HCT116 (cell line): ENCODE measurements around the gene ATP5PD. TPM values are rescaled to one million over a fixed set of nuclear protein-coding genes. Genes with fewer than 3 reads are reported as not detected.

Source experiments
- ATAC-seq: fragments of 200-7000 bp; cut with Tn5 transposase; 2 replicates; pipeline ENCODE4 v1.9.1; 2020; ENCODE audit warnings: mild to moderate bottlenecking, moderate library complexity
- BruUV-seq: library from RNA; stranded (reverse); fragments of 400-500 nt; replicated peaks from 2 replicates; lab custom pipeline; 2021; lab: Mats Ljungman, UMichigan
- CTCF ChIA-PET: fragments of 300-600 bp; sonication (Branson Sonifier 250); formaldehyde crosslinking; loops from one replicate; lab custom pipeline; 2021; ENCODE audit warnings: antibody characterized with exemption; lab: Charles Lee
- POLR2A ChIA-PET: fragments of 300-600, 350-600 bp; sonication (Branson Sonifier 250); formaldehyde crosslinking; loops from one replicate; lab custom pipeline; 2021; ENCODE audit warnings: antibody characterized with exemption; lab: Charles Lee
- RAD21 ChIA-PET, 2 experiments: fragments of 300-600 bp; sonication (Branson Sonifier 250); formaldehyde crosslinking; loops; one replicate each; lab custom pipeline; 2023; ENCODE audit warnings: low total read pairs in 2 of 2; ENCODE audit not compliant: uncharacterized antibody in 2 of 2, unreplicated experiment in 2 of 2, low non-redundant PET in 1 of 2; lab: Charles Lee
- DNase-seq: peaks from one replicate; pipeline ENCODE4 v3.0.0-alpha.2; 2010; ENCODE audit warnings: low read depth, low spot score
- H2AFZ ChIP-seq: fragments of 200-600 bp; shearing (Covaris generic), sonication (generic); 2 replicates; pipeline ENCODE4 v1.6.1; 2017; ENCODE audit warnings: low read depth, mixed run types, mixed read lengths, antibody characterized with exemption, low read length; ENCODE audit not compliant: poor library complexity, severe bottlenecking
- H3K27ac ChIP-seq: 2 replicates; pipeline ENCODE4 v1.5.1; 2012; ENCODE audit warnings: low read depth, low read length
- H3K27me3 ChIP-seq: fragments of 200-600 bp; sonication (generic); 2 replicates; pipeline ENCODE4 v1.6.1; 2016; ENCODE audit warnings: mixed run types, low read length, mixed read lengths; ENCODE audit not compliant: insufficient read depth
- H3K36me3 ChIP-seq, 2 experiments: fragments of 200-500 bp in 1 of 2; fragments of 200-600 bp in 1 of 2; sonication (Bioruptor generic) in 1 of 2; sonication (generic) in 1 of 2; 2 replicates each; pipeline versions ENCODE4 v1.5.1 to v1.6.1; 2014 to 2016; ENCODE audit warnings: low read length in 2 of 2, inconsistent platforms in 1 of 2, mixed read lengths in 1 of 2, mixed run types in 1 of 2; ENCODE audit not compliant: insufficient read depth in 2 of 2, control insufficient read depth in 1 of 2
- H3K4me1 ChIP-seq, 2 experiments: fragments of 200-600 bp in 1 of 2; sonication (generic) in 1 of 2; 2 replicates each; pipeline versions ENCODE4 v1.5.1 to v1.6.1; 2012 to 2017; ENCODE audit warnings: low read length in 2 of 2, inconsistent platforms in 1 of 2, mild to moderate bottlenecking in 1 of 2, mixed read lengths in 1 of 2, mixed run types in 1 of 2, moderate library complexity in 1 of 2; ENCODE audit not compliant: insufficient read depth in 2 of 2, control insufficient read depth in 1 of 2
- H3K4me2 ChIP-seq: fragments of 200-600 bp; sonication (generic); 2 replicates; pipeline ENCODE4 v1.6.1; 2017; ENCODE audit warnings: mixed run types, low read length, mixed read lengths
- H3K4me3 ChIP-seq, 2 experiments: fragments of 200-600 bp in 1 of 2; sonication (generic) in 1 of 2; replicated peaks in 1 of 2; 2 replicates each; pipeline ENCODE4 v1.5.1; 2011 to 2016; ENCODE audit warnings: low read length in 2 of 2, control low read depth in 1 of 2, low read depth in 1 of 2, mild to moderate bottlenecking in 1 of 2, mixed read lengths in 1 of 2, mixed run types in 1 of 2
- H3K79me2 ChIP-seq: fragments of 200-600 bp; sonication (generic); 2 replicates; pipeline ENCODE4 v1.6.1; 2017; ENCODE audit warnings: mild to moderate bottlenecking, mixed run types, low read length, moderate library complexity, mixed read lengths; ENCODE audit not compliant: insufficient read depth
- H3K9ac ChIP-seq: fragments of 200-600 bp; sonication (generic); 2 replicates; pipeline ENCODE4 v1.6.1; 2016; ENCODE audit warnings: low read length, mixed read lengths
- H3K9me2 ChIP-seq: fragments of 200-600 bp; sonication (generic), shearing (Covaris generic); 2 replicates; pipeline ENCODE4 v1.6.1; 2017; ENCODE audit warnings: mixed run types, mild to moderate bottlenecking, moderate library complexity; ENCODE audit not compliant: insufficient read depth
- H3K9me3 ChIP-seq, 2 experiments: fragments of 200-500 bp in 1 of 2; fragments of 200-600 bp in 1 of 2; sonication (Bioruptor generic) in 1 of 2; sonication (generic) in 1 of 2; 2 replicates each; pipeline ENCODE4 v1.6.1; 2014 to 2017; ENCODE audit warnings: low read length in 2 of 2, mixed read lengths in 2 of 2, inconsistent platforms in 1 of 2, low read depth in 1 of 2, mild to moderate bottlenecking in 1 of 2, mixed run types in 1 of 2, moderate library complexity in 1 of 2; ENCODE audit not compliant: control insufficient read depth in 1 of 2, insufficient read depth in 1 of 2
- H4K20me1 ChIP-seq: fragments of 200-600 bp; sonication (generic), shearing (Covaris generic); 2 replicates; pipeline ENCODE4 v1.6.1; 2017; ENCODE audit warnings: mixed run types, mild to moderate bottlenecking, moderate library complexity; ENCODE audit not compliant: insufficient read depth
- CBX3 ChIP-seq: IDR thresholded peaks from 2 replicates; pipeline ENCODE4 v1.6.1; 2012; ENCODE audit warnings: low read depth
- CEBPB ChIP-seq: IDR thresholded peaks from 2 replicates; pipeline ENCODE4 v1.6.1; 2012; ENCODE audit warnings: low read depth
- CTCF ChIP-seq, 3 experiments: fragments of 200-600 bp in 1 of 3; sonication (generic) in 1 of 3; IDR thresholded peaks in 2 of 3; conservative IDR thresholded peaks in 1 of 3; 2 replicates each; pipeline ENCODE4 v1.5.1; 2012 to 2017; ENCODE audit warnings: low read depth in 2 of 3, low read length in 2 of 3, antibody characterized with exemption in 1 of 3, borderline replicate concordance in 1 of 3, control low read depth in 1 of 3, mild to moderate bottlenecking in 1 of 3, mixed read lengths in 1 of 3, mixed run types in 1 of 3, moderate library complexity in 1 of 3; ENCODE audit not compliant: insufficient read depth in 1 of 3
- EGR1 ChIP-seq: IDR thresholded peaks from 2 replicates; pipeline ENCODE4 v1.6.1; 2012; ENCODE audit warnings: low read depth
- EZH2 ChIP-seq: fragments of 200-600 bp; sonication (generic); IDR thresholded peaks from 2 replicates; pipeline ENCODE4 v1.6.1; 2017; ENCODE audit warnings: antibody characterized with exemption, mixed run types
- EZH2phosphoT487 ChIP-seq: fragments of 200-600 bp; IDR thresholded peaks from 2 replicates; pipeline ENCODE4 v1.6.1; 2018; ENCODE audit warnings: antibody characterized with exemption, borderline replicate concordance
- FOSL1 ChIP-seq: IDR thresholded peaks from 2 replicates; pipeline ENCODE4 v1.6.1; 2012; ENCODE audit warnings: low read depth
- MAX ChIP-seq: IDR thresholded peaks from 2 replicates; pipeline ENCODE4 v1.6.1; 2012
- POLR2AphosphoS5 ChIP-seq: IDR thresholded peaks from 2 replicates; pipeline ENCODE4 v1.6.1; 2011; ENCODE audit warnings: mild to moderate bottlenecking, low read depth, low read length, moderate library complexity
- RAD21 ChIP-seq: IDR thresholded peaks from 2 replicates; pipeline ENCODE4 v1.6.1; 2012; ENCODE audit warnings: low read depth, mild to moderate bottlenecking
- SIN3A ChIP-seq: IDR thresholded peaks from 2 replicates; pipeline ENCODE4 v1.6.1; 2012; ENCODE audit warnings: low read depth
- SP1 ChIP-seq: IDR thresholded peaks from 2 replicates; pipeline ENCODE4 v1.6.1; 2012; ENCODE audit warnings: low read depth
- SRF ChIP-seq: IDR thresholded peaks from 2 replicates; pipeline ENCODE4 v1.6.1; 2012; ENCODE audit warnings: low read depth
- TCF7L2 ChIP-seq: IDR thresholded peaks from 2 replicates; pipeline ENCODE4 v1.7.0; 2011; ENCODE audit warnings: borderline replicate concordance, inconsistent platforms; ENCODE audit not compliant: insufficient read depth, insufficient read length; ENCODE audit errors: extremely low read depth
- YY1 ChIP-seq: IDR thresholded peaks from 2 replicates; pipeline ENCODE4 v1.6.1; 2011; ENCODE audit warnings: low read length, low read depth, moderate library complexity, mild to moderate bottlenecking; ENCODE audit not compliant: insufficient replicate concordance; ENCODE audit errors: extremely low read depth
- ZBTB33 ChIP-seq: IDR thresholded peaks from 2 replicates; pipeline ENCODE4 v1.6.1; 2011; ENCODE audit warnings: mild to moderate bottlenecking, low read length, moderate library complexity; ENCODE audit not compliant: insufficient replicate concordance; ENCODE audit errors: extremely low read depth
- ZFX ChIP-seq: fragments of 450-650 bp; IDR thresholded peaks from 2 replicates; pipeline ENCODE4 v1.6.1; 2017
- ZNF274 ChIP-seq: fragments of 200-500 bp; sonication (Bioruptor generic); IDR thresholded peaks from 2 replicates; pipeline ENCODE4 v1.6.1; 2014; ENCODE audit warnings: mild to moderate bottlenecking, low read depth, low read length, inconsistent platforms
- intact Hi-C: fragments of 100-400 bp; cut with micrococcal nuclease; formaldehyde crosslinking; loops from 2 replicates; pipeline ENCODE4 v1.10.0; 2022
- total RNA-seq: library from RNA; stranded (reverse); gene quantifications from one replicate; pipeline ENCODE4 v1.2.1, GENCODE V29; 2021; ENCODE audit not compliant: unreplicated experiment

Gene ATP5PD
- total RNA-seq, 1 experiment from 2014 or later = 407 TPM

- peaks cover 26% of the 10 kb centered on the region for H3K79me2 ChIP-seq
- peaks cover 22 to 29% of the 10 kb centered on the region in 2 experiments; a peak in 3 of 4 replicates for H3K36me3 ChIP-seq
- H3K9me3 ChIP-seq = no peaks in the 10 kb centered on the region
- H3K4me3 ChIP-seq = no peak overlapping the region
- H3K4me2 ChIP-seq = no peak overlapping the region
- no TSS peak for BruUV-seq
- no peak overlapping the region for H3K9ac ChIP-seq
- no peaks in the 10 kb centered on the region for H4K20me1 ChIP-seq
- no peaks in the 10 kb centered on the region for H3K27me3 ChIP-seq
- H3K9me2 ChIP-seq = no peaks in the 10 kb centered on the region
- DNase-seq (no peak), ATAC-seq (no peak)
- H2AFZ ChIP-seq = no peak overlapping the region
- peaks cover 10 to 16% of the 10 kb centered on the region in 2 experiments; a peak in 3 of 4 replicates for H3K4me1 ChIP-seq
- intact Hi-C loops = loop anchor here (10.0 kb wide), 1 partner anchor 53 kb away; the partner anchor contains the start of gene ARMC7
- no peak overlapping the region for H3K27ac ChIP-seq
- RAD21 ChIA-PET = no interaction called here
- POLR2A ChIA-PET = no interaction called here
- TF ChIP-seq SP1 (no peak), FOSL1 (no peak), EGR1 (no peak), POLR2AphosphoS5 (no peak), TCF7L2 (no peak), MAX (no peak), CEBPB (no peak), RAD21 (no peak), EZH2phosphoT487 (no peak), CTCF (IDR thresholded peaks at IDR 0.05 in 2 of 3, conservative IDR thresholded peaks at IDR 0.05 in 1 of 3; ENCODE audit: borderline replicate concordance in 1 of 3, insufficient read depth in 1 of 3, low read depth in 2 of 3, low read length in 2 of 3) (no peak), CBX3 (no peak), ZBTB33 (no peak), ZFX (no peak), EZH2 (no peak), ZNF274 (no peak), YY1 (no peak), SIN3A (no peak), SRF (no peak)
- CTCF ChIA-PET = interaction anchor here (1.2 kb wide), 1 partner anchor 149 kb away, joined by 3 read pairs; no protein-coding TSS in a partner anchor
These were observed 5.2 kb upstream of the ATP5PD start for GRCh38 chr17:75051941-75052340.
